Neural cell (in vitro differentiated cells): ENCODE data around the gene UBXN2A. TPM values are rescaled to one million over a fixed set of nuclear protein-coding genes. Genes with fewer than 3 reads are reported as not detected.

Experiments used
- H2AFZ ChIP-seq: fragments of 200-600, 300-800 bp; sonication (generic), shearing (Covaris generic); 2 replicates; pipeline ENCODE4 v1.6.0; 2014; ENCODE audit warnings: low read depth, mild to moderate bottlenecking, antibody characterized with exemption, low read length, moderate library complexity
- H3F3A ChIP-seq: fragments of 200-600 bp; shearing (Covaris generic); 2 replicates; pipeline ENCODE4 v1.6.1; 2016; ENCODE audit warnings: mild to moderate bottlenecking, moderate library complexity, mixed read lengths, antibody characterized with exemption, low read length; ENCODE audit not compliant: insufficient read depth, poor library complexity, severe bottlenecking
- H3K27ac ChIP-seq: fragments of 200-600, 300-800 bp; sonication (generic), shearing (Covaris generic); 2 replicates; pipeline ENCODE4 v1.5.1; 2014; ENCODE audit warnings: mild to moderate bottlenecking, low read length, moderate library complexity
- H3K27me3 ChIP-seq: fragments of 300-800, 200-600 bp; sonication (generic), shearing (Covaris generic); 2 replicates; pipeline ENCODE4 v1.6.0; 2014; ENCODE audit warnings: mild to moderate bottlenecking, low read depth, low read length, moderate library complexity; ENCODE audit not compliant: insufficient read depth
- H3K36me3 ChIP-seq: fragments of 300-800, 200-600 bp; sonication (generic), shearing (Covaris generic); 2 replicates; pipeline ENCODE4 v1.5.1; 2014; ENCODE audit warnings: mild to moderate bottlenecking, antibody characterized with exemption, low read length, moderate library complexity; ENCODE audit not compliant: insufficient read depth
- H3K4me2 ChIP-seq: fragments of 300-800, 200-600 bp; sonication (generic), shearing (Covaris generic); 2 replicates; pipeline ENCODE4 v1.6.0; 2014; ENCODE audit warnings: mild to moderate bottlenecking, low read length
- H3K4me3 ChIP-seq: fragments of 300-800, 200-600 bp; sonication (generic), shearing (Covaris generic); 2 replicates; pipeline ENCODE4 v1.5.1; 2014; ENCODE audit warnings: mild to moderate bottlenecking, low read length, moderate library complexity
- H3K79me2 ChIP-seq: fragments of 200-600 bp; shearing (Covaris generic); replicated peaks from 2 replicates; pipeline ENCODE4 v1.6.0; 2014; ENCODE audit warnings: mild to moderate bottlenecking, low read length, moderate library complexity; ENCODE audit not compliant: insufficient read depth
- H3K9ac ChIP-seq: fragments of 300-800, 200-600 bp; sonication (generic), shearing (Covaris generic); 2 replicates; pipeline ENCODE4 v1.6.1; 2016; ENCODE audit warnings: mild to moderate bottlenecking, low read length, mixed read lengths
- H3K9me2 ChIP-seq: fragments of 200-600 bp; shearing (Covaris generic); 2 replicates; pipeline ENCODE4 v1.6.1; 2016; ENCODE audit warnings: mild to moderate bottlenecking, low read length, mixed read lengths; ENCODE audit not compliant: insufficient read depth
- H3K9me3 ChIP-seq: fragments of 200-600, 300-800 bp; sonication (generic), shearing (Covaris generic); 2 replicates; pipeline ENCODE4 v1.6.1; 2016; ENCODE audit warnings: mild to moderate bottlenecking, mixed run types, low read length, moderate library complexity, mixed read lengths
- H4K20me1 ChIP-seq: fragments of 200-600 bp; shearing (Covaris generic); 2 replicates; pipeline ENCODE4 v1.6.1; 2016; ENCODE audit warnings: mild to moderate bottlenecking, mixed run types; ENCODE audit not compliant: insufficient read depth
- CTCF ChIP-seq: fragments of 450-650 bp; IDR thresholded peaks from 2 replicates; pipeline ENCODE4 v1.5.1; 2014; ENCODE audit warnings: antibody characterized with exemption, mild to moderate bottlenecking, moderate library complexity; ENCODE audit not compliant: poor library complexity, severe bottlenecking
- EP300 ChIP-seq: fragments of 450-650 bp; conservative IDR thresholded peaks from 2 replicates; pipeline ENCODE4 v1.6.1; 2014; ENCODE audit warnings: antibody characterized with exemption, mild to moderate bottlenecking, moderate library complexity; ENCODE audit not compliant: poor library complexity, severe bottlenecking
- EZH2 ChIP-seq: fragments of 200-600, 300-800 bp; shearing (Covaris generic), sonication (generic); IDR thresholded peaks from 2 replicates; pipeline ENCODE4 v1.6.1; 2014; ENCODE audit warnings: antibody characterized with exemption, low read length, borderline replicate concordance, mild to moderate bottlenecking; ENCODE audit not compliant: insufficient read depth, poor library complexity, severe bottlenecking
- MXI1 ChIP-seq: fragments of 450-650 bp; conservative IDR thresholded peaks from 2 replicates; pipeline ENCODE4 v1.6.1; 2014; ENCODE audit warnings: antibody characterized with exemption, mild to moderate bottlenecking; ENCODE audit not compliant: poor library complexity, severe bottlenecking
- POLR2AphosphoS5 ChIP-seq: IDR thresholded peaks from 2 replicates; pipeline ENCODE4 v1.6.1; 2012
- RAD21 ChIP-seq: fragments of 450-650 bp; conservative IDR thresholded peaks from 2 replicates; pipeline ENCODE4 v1.6.1; 2014; ENCODE audit warnings: antibody characterized with exemption, mild to moderate bottlenecking, moderate library complexity
- REST ChIP-seq: IDR thresholded peaks from 2 replicates; pipeline ENCODE4 v1.6.1; 2012; ENCODE audit warnings: borderline replicate concordance
- SMC3 ChIP-seq: fragments of 450-650 bp; conservative IDR thresholded peaks from 2 replicates; pipeline ENCODE4 v1.6.1; 2014; ENCODE audit warnings: antibody characterized with exemption, mild to moderate bottlenecking, moderate library complexity; ENCODE audit not compliant: poor library complexity
- TAF1 ChIP-seq: IDR thresholded peaks from 2 replicates; pipeline ENCODE4 v1.6.1; 2012; ENCODE audit warnings: low read depth
- polyA plus RNA-seq: library from polyadenylated mRNA; depleted of rRNA; stranded (reverse); fragments of >200 nt; gene quantifications from 2 replicates; pipeline ENCODE4 v1.2.3, GENCODE V29; 2014

Gene UBXN2A
- polyA plus RNA-seq, 1 donor from 2014 or later = 11.0 TPM

GRCh38 chr2:23967846-23968245 lies 27.6 kb downstream of the UBXN2A start:
- H3K79me2 ChIP-seq = peaks cover 7% of the 10 kb centered on the region
- H3K36me3 ChIP-seq = no peaks in the 10 kb centered on the region
- no peak overlapping the region for H3K9ac ChIP-seq
- H4K20me1 ChIP-seq = no peaks in the 10 kb centered on the region
- no peak overlapping the region for H3K4me2 ChIP-seq
- H3K9me2 ChIP-seq = no peaks in the 10 kb centered on the region
- H3K4me3 ChIP-seq = no peak overlapping the region
- TF ChIP-seq TAF1 (no peak), CTCF (no peak), RAD21 (no peak), SMC3 (no peak), EZH2 (no peak), EP300 (no peak), REST (no peak), MXI1 (no peak), POLR2AphosphoS5 (no peak)
- no peaks in the 10 kb centered on the region for H3K9me3 ChIP-seq
- no peaks in the 10 kb centered on the region for H3F3A ChIP-seq
- H3K27me3 ChIP-seq = no peaks in the 10 kb centered on the region
- no peak overlapping the region for H3K27ac ChIP-seq
- H2AFZ ChIP-seq = no peak overlapping the region

- H3K4me2 ChIP-seq = no peak overlapping the region
- H2AFZ ChIP-seq = no peak overlapping the region
- no peaks in the 10 kb centered on the region for H3K27me3 ChIP-seq
- no peaks in the 10 kb centered on the region for H3K9me2 ChIP-seq
- H3K4me3 ChIP-seq = no peak overlapping the region
- TF ChIP-seq SMC3 = no peak
- no peak for TF ChIP-seq EP300
- no peak for TF ChIP-seq CTCF
- no peak for TF ChIP-seq MXI1
- TF ChIP-seq EZH2 = no peak
- no peaks in the 10 kb centered on the region for H3K9me3 ChIP-seq
- H3K36me3 ChIP-seq = no peaks in the 10 kb centered on the region
- H3K9ac ChIP-seq = no peak overlapping the region
- no peak overlapping the region for H3K27ac ChIP-seq
- H4K20me1 ChIP-seq = no peaks in the 10 kb centered on the region
- no peaks in the 10 kb centered on the region for H3F3A ChIP-seq
- no peaks in the 10 kb centered on the region for H3K79me2 ChIP-seq
Observed at GRCh38 chr2:23976883-23977282, 36.6 kb downstream of the UBXN2A start.
